Stimulated activated CD8-positive, alpha-beta memory T cell treated with anti-CD3 and anti-CD28 coated beads, Interleukin-15, amount 100 ng/mL, for 48 hours (primary cell): ENCODE measurements around the gene TRIM33.
A peak's percentile ranks its signal among the peaks of the same experiment; 100 is the strongest.

Experiments used
- DNase-seq, 2 donors: peaks; one replicate each; pipeline ENCODE4 v3.0.0-alpha.2; 2020; ENCODE audit warnings: low read depth in 2 of 2

Gene TRIM33

DNA sequence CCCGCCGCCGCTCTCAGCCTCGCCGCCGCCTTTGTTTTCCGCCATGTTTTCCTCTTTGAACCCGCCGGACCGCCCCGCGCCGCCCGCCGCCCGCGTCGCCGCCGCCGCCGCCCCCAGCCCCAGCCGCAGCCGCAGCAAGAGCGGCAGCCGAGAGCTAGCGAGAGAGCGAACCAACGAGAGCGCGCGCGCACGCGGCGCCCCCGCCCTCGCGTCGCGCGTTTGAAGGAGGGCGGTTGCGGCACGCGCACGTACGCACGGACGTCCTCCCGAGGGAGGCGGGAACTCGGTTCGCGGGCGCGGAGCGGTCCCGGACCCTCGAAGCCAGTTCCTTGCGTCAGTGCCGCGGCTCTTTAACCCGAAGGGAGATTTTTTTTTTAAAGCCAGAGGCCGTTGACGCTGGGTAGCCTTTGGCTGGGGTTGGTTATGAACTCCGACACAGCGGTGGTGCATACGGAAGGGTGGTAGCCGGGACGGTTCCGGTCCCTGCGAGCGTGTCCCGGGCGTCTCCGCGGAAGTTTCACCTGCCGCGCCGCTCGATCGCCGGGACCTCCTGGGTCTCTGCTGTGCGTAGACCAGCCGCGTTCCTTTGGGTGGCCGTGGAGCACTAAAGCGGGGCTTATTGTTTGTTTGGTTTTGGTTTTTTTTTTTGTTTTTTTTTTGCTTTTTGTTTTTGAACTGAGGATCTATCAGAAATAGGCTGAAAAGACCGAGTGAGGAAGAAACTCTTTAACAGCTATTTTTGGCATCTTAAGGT, at the start of gene TRIM33:
Gene TRIM33 (minus strand): TSS at position 172 of the 754 bp plus-strand sequence. CDS start 127 bp downstream, at position 45.
- DNase-seq: peak; percentile 87 to 90

- DNase-seq: no peak
Measured at GRCh38 chr1:114559356-114559755, 48.4 kb upstream of the TRIM33 start.

GRCh38 chr1:114558544-114558943, 47.5 kb upstream of the TRIM33 start:
- no peak for DNase-seq

- no peak for DNase-seq
Measured at GRCh38 chr1:114554577-114554976, 43.6 kb upstream of the TRIM33 start.

GRCh38 chr1:114552106-114552639, 41.2 kb upstream of the TRIM33 start:
- no peak for DNase-seq

DNA sequence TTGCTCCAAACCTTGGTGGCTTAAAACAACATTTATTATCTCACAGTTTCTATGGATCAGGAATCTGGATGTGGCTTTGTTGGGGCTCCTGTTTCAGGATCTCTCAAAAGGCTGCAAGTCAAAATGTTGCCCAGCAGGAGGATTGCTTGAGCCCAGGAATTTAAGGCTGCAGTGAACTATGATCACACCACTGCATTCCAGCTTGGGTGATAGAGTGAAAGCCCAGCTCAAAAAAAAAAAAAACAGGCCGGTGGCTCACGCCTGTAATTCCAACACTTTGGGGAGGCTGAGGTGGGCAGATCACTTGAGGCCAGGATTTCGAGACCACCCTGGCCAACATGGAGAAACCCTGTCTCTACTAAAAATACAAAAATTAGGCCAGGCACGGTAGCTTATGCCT, 40.4 kb upstream of the TRIM33 start:
- no peak for DNase-seq

DNA sequence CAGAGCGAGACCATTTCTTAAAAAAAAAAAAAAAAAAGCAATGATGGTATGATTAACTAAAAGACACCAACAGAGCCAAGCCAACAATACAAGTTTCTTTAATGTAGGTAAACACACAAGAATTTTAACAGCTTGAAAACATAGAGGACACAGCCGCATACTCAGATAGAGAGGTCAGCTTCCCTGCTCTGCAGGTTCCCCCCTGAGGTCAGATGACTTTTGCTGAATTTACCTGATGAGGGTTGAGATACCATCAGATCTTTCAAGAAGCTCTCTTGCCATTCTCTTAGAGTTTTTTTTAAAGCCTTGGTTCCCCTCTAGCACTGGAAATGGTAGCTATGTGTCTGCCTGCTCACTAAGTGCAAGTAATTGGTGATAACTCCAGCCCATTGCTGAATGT, 39.3 kb upstream of the TRIM33 start:
- DNase-seq: no peak

DNA sequence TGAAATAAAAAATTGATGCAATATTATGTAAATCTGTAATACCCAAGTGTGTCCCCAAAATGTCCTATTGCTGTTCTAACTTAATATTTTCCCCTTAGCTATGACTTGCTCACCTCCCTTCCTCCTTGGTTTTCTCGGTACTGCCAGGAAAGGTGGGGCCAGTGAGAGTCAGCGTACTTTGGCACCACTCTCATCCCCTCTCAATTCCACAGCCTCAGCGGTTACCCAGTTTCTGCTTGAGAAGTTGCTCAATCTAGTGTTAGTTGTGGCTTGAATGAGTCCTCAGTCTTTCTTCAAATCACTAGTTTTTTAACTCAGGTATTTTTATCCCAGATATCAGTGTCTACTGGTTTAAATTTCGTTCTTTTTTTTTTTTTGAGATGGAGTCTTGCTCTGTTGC, 38.1 kb upstream of the TRIM33 start:
- DNase-seq: no peak

DNA sequence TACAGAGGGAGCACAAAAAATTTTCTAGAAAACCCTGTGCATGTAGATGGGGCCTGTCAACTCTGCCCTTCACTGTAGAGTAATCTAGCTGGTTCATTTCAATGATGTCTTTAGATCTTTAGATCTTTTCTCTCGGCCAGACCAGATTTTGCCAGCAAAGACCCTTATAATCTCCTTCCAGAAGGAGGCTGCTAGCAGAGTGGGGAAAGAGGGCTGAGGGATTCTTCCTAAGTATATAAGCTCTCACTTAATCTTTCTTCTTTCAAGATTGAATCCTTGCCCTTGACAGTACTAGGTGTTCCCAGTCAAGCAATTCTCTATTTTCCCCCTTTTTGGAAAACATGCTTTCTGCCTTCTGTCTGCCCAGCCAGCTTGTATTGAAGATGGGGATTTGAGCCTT, 36.1 kb upstream of the TRIM33 start:
- no peak for DNase-seq

DNA sequence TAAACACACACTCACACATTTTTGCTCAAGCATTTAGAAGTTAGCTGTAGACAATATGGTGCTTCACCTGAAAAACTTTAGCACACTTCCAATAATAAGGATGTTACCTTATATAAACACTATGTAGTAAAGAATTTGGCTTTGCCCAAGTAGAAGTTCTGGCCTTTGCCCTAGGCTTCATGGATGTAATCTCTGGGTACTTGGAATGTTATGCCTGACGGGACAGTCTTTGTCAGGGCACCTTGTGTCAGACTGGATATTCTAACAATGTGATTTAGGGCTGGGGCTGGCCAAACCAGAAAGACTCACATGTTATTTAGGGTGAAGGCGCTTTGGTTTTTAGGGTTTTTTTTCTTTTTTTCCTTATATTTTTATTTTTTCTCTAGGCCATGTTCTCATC, 34.8 kb upstream of the TRIM33 start:
- DNase-seq: no peak

DNA sequence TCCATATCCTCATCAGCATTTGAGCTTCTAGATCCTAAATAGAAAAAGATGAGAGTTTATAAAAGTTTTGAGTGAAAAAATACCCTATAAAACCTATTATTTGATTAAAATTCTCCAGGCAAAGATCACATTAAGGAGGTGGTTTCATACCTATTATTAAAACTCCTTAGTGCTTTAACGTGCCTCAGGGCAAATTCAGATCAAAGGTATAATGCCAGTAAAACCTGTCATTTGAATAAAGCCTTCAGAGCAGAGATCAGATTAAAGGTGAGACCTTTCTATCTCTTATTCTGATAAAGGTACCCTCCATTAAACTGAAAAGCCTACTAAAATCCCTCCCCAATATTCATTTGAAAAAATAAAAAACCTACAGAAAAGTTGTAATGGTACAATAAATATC, 34.3 kb upstream of the TRIM33 start:
- DNase-seq: no peak

- DNase-seq: no peak
Measured at GRCh38 chr1:114540821-114541220, 29.8 kb upstream of the TRIM33 start.

GRCh38 chr1:114540272-114540671, 29.3 kb upstream of the TRIM33 start:
- no peak for DNase-seq

DNA sequence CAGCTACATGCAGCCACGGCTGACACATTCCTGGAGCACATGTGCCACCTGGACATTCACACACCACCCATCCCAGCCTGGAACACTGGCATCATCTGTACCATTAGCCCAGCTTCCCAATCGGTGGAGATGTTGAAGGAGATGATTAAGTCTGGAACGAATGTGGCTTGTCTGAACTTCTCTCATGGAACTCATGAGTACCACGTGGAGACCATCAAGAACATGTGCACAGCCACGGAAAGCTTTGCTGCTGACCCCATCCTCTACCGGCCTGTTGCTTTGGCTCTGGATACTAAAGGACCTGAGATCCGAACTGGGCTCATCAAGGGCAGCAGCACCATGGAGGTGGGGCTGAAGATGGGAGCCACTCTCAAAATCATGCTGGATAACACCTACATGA, 25.0 kb upstream of the TRIM33 start:
- DNase-seq: no peak

GRCh38 chr1:114535401-114535800, 24.4 kb upstream of the TRIM33 start:
- no peak for DNase-seq

GRCh38 chr1:114531094-114531493, 20.1 kb upstream of the TRIM33 start:
- DNase-seq: no peak

- DNase-seq: no peak
Measured at GRCh38 chr1:114530224-114530623, 19.2 kb upstream of the TRIM33 start.

GRCh38 chr1:114524944-114525343, 13.9 kb upstream of the TRIM33 start:
- DNase-seq: no peak

DNA sequence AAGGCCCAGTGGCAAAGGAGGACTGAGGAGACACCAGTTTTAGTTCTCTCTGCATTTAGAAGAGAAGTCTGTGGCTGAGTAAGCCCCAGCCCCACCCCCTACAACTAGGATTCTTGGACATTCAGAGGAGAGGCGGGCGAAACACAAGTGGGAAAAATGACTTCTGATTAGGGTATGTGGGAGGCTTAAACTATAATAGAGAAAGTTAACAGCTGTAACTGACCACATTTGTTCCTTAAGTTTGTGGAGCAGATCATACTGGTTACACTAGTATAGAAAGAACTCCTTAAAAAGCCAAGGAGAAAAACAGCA, 11.2 kb upstream of the TRIM33 start:
- DNase-seq: no peak

GRCh38 chr1:114521396-114522263, 10.6 kb upstream of the TRIM33 start:
- DNase-seq: no peak

- no peak for DNase-seq
Measured at GRCh38 chr1:114517348-114517747, 6.3 kb upstream of the TRIM33 start.

GRCh38 chr1:114512595-114513280, 1.7 kb upstream of the TRIM33 start:
- DNase-seq: no peak
